KG1 (cell line): ENCODE results near the gene CNOT4.
A peak's percentile ranks its signal among the peaks of the same experiment; 100 is the strongest.

Experiments used
- DNase-seq: peaks from one replicate; lab custom pipeline; 2025; lab: John Stamatoyannopoulos, UW

Gene CNOT4, protein sequence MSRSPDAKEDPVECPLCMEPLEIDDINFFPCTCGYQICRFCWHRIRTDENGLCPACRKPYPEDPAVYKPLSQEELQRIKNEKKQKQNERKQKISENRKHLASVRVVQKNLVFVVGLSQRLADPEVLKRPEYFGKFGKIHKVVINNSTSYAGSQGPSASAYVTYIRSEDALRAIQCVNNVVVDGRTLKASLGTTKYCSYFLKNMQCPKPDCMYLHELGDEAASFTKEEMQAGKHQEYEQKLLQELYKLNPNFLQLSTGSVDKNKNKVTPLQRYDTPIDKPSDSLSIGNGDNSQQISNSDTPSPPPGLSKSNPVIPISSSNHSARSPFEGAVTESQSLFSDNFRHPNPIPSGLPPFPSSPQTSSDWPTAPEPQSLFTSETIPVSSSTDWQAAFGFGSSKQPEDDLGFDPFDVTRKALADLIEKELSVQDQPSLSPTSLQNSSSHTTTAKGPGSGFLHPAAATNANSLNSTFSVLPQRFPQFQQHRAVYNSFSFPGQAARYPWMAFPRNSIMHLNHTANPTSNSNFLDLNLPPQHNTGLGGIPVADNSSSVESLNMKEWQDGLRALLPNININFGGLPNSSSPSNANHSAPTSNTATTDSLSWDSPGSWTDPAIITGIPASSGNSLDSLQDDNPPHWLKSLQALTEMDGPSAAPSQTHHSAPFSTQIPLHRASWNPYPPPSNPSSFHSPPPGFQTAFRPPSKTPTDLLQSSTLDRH

GRCh38 chr7:135509839-135510591 is at the start of gene CNOT4:
Gene CNOT4 (minus strand): TSS chr7:135510102. CDS start chr7:135438331, 71,771 bp downstream.
- peak; percentile 35 for DNase-seq

DNA sequence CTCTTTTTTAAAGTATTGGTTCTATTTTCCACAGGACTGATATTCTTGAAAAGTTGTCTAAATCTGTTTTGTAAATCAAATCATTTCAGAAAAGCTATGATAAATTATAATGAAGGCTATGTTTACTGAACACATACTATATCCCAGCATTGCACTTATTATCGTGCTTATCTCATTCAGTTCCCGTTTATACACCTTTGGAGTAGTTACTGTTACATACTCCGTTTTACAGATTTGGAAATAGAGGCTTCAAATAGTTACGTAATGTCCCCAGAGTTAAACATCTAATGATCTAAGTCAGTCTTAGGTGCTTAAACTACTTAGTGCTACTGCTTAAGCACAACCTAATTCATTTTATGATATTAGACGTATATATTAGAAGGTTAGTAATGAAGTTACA is 49.0 kb upstream of the CNOT4 start:
- no peak for DNase-seq

DNA sequence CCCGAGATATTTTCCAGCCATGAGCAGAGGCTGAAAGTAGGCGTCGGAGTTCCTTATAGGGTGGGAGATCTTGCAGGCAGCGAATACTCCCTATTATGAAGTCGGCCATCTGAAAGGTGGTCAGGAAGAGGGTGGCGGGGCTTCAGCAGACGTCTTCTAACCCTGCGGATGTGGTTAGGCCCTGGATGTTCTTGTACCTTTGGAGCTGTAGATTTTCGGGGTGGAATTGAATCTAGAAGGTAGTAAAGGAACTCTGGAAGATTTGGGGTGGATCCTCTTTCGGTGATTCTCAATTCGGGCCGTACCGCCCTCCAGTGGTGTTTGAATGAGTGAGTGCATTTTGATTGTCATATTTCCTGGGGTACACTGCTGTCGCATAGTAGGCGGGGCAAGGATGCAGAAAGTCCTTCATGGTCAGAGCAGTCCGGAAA is 48.5 kb upstream of the CNOT4 start:
- peak; percentile 19 for DNase-seq

- peak; percentile 51 for DNase-seq
Measured at GRCh38 chr7:135557455-135558336, 47.8 kb upstream of the CNOT4 start, which contains the start of gene NUP205. Gene NUP205 (plus strand): TSS chr7:135557917. CDS start chr7:135557945, 28 bp downstream.

- no peak for DNase-seq
Measured at GRCh38 chr7:135553346-135553745, 43.4 kb upstream of the CNOT4 start.

DNA sequence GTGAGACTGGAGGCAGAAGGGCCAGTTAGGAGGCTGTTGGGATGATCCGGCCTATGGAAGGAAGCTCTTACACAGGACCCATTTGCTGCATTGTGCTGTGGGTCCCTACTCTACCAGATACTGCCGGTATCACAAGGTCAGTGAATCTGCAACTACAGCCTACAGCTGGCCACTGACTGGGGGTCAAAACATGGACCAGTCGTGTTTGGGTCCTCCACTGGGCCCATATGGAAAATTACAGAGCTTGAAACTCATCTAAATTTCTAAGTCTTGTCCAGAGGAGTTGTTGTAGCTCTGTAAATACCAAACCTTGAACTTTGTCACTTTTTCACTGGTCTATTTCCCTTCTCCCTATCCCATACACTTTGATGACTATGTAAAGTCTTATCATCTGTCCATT is 42.2 kb upstream of the CNOT4 start:
- no peak for DNase-seq

GRCh38 chr7:135550196-135550595 is 40.3 kb upstream of the CNOT4 start:
- no peak for DNase-seq

GRCh38 chr7:135541029-135541428 is 31.1 kb upstream of the CNOT4 start:
- no peak for DNase-seq

DNA sequence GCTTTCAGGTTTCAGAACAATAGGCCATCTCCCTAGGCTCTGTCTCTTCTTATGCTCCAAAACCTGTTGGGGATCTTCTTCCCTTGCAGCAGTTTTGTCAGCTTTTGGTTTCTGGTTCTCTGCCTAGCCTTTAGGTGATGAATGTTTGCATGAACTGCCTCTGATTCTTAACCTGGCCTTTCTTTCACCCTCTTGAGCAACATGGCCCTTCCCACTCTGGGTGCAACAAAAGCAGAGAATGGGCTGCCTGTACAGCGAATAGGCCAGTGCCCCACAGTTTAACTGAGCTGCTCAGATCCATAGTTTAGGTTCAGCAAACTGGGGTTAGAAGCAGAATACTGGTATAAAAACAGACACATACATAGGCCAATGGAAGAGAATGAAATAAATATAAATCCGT is 29.7 kb upstream of the CNOT4 start:
- no peak for DNase-seq

- no peak for DNase-seq
Measured at GRCh38 chr7:135538376-135538775, 28.5 kb upstream of the CNOT4 start.

GRCh38 chr7:135537905-135538304 is 28.0 kb upstream of the CNOT4 start:
- no peak for DNase-seq

GRCh38 chr7:135537453-135537852 is 27.6 kb upstream of the CNOT4 start:
- DNase-seq: no peak

- no peak for DNase-seq
Measured at GRCh38 chr7:135536150-135536549, 26.2 kb upstream of the CNOT4 start.

- DNase-seq: no peak
Measured at GRCh38 chr7:135527025-135527424, 17.1 kb upstream of the CNOT4 start.

DNA sequence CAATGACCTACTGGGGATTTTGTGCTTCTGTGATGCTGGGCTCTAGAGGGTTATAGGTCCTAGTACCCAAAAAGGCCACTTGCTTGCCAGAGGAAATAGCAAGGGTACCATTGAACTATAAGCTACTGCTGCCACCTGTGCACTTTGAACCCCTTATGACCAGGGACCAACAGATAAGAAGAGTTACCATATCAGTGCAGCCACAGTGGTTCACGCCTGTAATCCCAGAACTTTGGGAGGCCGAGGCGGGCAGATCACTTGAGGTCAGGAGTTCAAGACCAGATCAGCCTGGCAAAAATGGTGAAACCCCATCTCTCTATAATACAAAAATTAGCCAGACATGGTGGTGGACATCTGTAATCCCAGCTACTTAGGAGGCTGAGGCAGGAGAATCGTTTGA is 15.5 kb upstream of the CNOT4 start:
- DNase-seq: no peak

DNA sequence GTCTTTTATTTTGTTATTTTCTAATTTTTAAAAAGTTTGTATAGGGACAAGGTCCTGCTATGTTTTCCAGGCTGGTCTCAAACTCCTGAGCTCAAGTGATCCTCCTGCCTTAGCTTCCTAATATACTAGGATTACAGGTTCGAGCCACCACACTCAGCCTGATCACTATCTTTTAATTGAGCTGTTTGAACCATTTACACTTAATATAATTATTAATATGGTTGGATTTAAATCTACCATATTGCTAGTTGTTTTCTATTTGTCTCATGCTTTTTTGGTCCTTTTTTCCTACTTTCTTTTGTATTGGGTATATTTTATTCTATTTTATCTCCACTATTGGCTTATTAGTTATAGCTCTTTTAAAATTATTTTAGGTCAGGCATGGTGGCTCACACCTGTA is 13.2 kb upstream of the CNOT4 start:
- DNase-seq: no peak

DNA sequence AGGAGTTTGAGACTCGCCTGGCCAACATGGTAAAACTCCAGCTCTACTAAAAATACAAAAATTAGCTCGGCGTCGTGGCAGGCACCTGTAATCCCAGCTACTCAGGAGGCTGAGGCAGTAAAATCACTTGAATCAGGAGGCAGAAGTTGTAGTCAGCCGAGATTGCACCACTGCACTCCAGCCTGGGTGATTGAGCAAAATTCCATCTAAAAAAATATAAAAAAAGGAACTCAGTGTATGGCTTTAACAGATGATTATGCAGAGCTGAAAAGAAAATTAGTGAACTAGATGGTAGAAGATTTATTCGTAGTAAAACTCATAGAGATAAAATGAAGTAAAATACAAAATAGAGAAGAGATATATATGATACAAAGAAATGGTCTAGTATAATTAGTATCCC is 12.6 kb upstream of the CNOT4 start:
- no peak for DNase-seq

DNA sequence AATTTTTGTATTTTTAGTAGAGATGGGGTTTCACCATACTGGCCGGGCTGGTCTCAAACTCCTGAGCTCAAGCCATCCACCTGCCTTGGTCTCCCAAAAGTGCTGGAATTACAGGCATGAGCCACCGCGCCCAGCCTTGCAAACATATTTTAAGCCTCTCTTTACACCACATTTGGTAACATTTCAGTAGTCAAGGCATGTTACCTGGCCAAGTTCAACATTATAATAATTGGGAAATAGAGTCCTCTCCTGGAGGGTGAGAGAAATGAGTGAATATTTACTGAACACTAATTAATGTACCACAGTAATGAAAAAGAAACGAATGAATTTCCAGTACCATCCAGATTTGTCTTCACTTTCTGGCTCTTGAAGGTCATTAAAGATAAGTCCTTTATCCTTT is 10.0 kb upstream of the CNOT4 start:
- no peak for DNase-seq

DNA sequence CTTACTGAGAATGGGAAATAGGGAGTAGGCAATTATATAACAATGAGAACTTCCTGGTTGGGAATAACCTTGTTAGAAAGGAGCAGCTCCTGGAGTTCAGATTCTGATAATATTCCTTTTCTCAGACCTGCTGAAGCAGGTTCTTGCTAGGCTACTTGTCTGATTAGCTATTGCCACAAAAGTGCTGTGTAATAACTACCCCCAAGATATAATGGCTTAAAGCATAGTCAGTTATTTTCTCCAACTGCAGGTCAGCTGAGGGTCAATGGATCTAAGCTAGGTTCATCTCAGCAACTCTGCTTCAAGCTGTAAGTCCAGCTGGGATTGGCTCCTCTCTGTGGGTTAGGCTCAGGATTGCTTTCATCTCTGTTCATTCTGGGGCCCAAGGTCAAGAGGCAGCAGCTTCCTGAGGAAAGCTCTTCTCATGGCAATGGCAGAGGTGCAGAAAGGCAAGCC is 9.4 kb upstream of the CNOT4 start:
- no peak for DNase-seq

DNA sequence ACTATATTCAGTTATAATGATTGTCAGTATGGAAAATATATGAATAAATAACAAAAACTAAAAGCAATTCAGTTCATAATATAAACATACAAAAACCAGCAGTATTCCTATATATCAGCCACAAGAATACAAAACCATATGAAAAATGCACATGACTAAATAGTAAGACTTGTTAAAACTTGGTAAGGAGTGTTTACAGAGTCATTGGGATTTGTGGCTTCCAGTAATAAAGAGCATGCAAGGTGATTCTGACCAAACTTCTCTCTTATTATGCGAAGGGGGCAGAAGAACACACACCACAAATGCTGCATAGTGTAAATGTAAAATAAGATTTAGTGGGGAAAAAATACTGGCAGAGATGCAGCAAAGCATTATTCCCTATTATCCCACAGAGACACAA is 8.8 kb upstream of the CNOT4 start:
- DNase-seq: no peak

DNA sequence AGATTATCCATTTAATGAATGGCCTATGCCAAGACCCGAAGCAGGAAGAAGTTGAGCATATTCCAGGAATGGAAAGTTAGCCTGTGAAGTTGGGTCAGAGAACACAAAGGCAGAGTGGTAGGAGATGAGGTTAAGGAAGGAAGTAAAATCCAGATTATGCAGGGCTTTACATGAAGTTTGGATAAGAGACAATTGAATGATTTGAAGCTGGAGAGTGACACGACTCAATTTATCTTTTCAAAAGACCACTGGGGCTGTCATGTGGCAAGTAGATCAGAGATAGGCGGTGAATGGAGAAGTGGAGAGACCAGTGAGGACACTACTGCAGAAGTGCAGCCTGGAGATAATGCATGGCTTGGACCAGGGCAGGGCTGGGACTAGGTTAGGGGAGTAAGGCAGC is 7.2 kb upstream of the CNOT4 start:
- DNase-seq: no peak

- DNase-seq: no peak
Measured at GRCh38 chr7:135514856-135515255, 5.0 kb upstream of the CNOT4 start.
